ENCODE measurements around the gene CD33.

DNA sequence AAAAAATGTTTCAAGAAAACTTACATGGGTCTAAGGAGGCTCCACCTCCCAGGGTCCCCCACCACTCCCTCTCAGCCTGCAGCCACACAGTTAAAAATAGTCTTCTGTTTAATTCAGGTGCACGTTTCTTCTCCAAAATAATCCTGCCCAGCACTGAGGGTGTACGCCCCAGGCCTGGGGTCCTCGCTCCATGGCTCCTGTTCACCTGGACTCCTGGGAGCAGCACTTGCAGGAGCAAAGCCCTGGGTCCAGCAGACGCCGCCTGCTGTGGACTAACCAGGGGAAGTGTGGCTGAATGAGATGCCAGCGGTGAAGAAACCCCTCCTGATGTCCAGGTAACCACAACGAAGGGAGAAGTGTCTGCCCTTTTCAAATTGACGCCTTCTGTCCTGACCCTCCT, 41.3 kb upstream of the CD33 start:
- TF ChIP-seq, protein P1, sequence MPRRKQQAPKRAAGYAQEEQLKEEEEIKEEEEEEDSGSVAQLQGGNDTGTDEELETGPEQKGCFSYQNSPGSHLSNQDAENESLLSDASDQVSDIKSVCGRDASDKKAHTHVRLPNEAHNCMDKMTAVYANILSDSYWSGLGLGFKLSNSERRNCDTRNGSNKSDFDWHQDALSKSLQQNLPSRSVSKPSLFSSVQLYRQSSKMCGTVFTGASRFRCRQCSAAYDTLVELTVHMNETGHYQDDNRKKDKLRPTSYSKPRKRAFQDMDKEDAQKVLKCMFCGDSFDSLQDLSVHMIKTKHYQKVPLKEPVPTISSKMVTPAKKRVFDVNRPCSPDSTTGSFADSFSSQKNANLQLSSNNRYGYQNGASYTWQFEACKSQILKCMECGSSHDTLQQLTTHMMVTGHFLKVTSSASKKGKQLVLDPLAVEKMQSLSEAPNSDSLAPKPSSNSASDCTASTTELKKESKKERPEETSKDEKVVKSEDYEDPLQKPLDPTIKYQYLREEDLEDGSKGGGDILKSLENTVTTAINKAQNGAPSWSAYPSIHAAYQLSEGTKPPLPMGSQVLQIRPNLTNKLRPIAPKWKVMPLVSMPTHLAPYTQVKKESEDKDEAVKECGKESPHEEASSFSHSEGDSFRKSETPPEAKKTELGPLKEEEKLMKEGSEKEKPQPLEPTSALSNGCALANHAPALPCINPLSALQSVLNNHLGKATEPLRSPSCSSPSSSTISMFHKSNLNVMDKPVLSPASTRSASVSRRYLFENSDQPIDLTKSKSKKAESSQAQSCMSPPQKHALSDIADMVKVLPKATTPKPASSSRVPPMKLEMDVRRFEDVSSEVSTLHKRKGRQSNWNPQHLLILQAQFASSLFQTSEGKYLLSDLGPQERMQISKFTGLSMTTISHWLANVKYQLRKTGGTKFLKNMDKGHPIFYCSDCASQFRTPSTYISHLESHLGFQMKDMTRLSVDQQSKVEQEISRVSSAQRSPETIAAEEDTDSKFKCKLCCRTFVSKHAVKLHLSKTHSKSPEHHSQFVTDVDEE (CRISPR knock-in tag; IDR thresholded peaks at IDR 0.05), result no peak
- no peak for TF ChIP-seq PPARA (CRISPR knock-in tag; IDR thresholded peaks at IDR 0.05; ENCODE audit: borderline replicate concordance)
- no peak for TF ChIP-seq BACH2 (CRISPR knock-in tag; IDR thresholded peaks at IDR 0.05; ENCODE audit: borderline replicate concordance)
- TF ChIP-seq TOX (CRISPR knock-in tag; IDR thresholded peaks at IDR 0.05; ENCODE audit: borderline replicate concordance), result no peak
- TF ChIP-seq ZNF70 (CRISPR knock-in tag; IDR thresholded peaks at IDR 0.05), result no peak
- TF ChIP-seq ZC3H10 (CRISPR knock-in tag; IDR thresholded peaks at IDR 0.05), result no peak
- no peak for TF ChIP-seq SNAI2 (CRISPR knock-in tag; IDR thresholded peaks at IDR 0.05)
- TF ChIP-seq, protein P2, sequence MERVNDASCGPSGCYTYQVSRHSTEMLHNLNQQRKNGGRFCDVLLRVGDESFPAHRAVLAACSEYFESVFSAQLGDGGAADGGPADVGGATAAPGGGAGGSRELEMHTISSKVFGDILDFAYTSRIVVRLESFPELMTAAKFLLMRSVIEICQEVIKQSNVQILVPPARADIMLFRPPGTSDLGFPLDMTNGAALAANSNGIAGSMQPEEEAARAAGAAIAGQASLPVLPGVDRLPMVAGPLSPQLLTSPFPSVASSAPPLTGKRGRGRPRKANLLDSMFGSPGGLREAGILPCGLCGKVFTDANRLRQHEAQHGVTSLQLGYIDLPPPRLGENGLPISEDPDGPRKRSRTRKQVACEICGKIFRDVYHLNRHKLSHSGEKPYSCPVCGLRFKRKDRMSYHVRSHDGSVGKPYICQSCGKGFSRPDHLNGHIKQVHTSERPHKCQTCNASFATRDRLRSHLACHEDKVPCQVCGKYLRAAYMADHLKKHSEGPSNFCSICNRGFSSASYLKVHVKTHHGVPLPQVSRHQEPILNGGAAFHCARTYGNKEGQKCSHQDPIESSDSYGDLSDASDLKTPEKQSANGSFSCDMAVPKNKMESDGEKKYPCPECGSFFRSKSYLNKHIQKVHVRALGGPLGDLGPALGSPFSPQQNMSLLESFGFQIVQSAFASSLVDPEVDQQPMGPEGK (CRISPR knock-in tag; IDR thresholded peaks at IDR 0.05; ENCODE audit: borderline replicate concordance), result no peak
- TF ChIP-seq ZFP30 (CRISPR knock-in tag; IDR thresholded peaks at IDR 0.05), result no peak
- no peak for TF ChIP-seq ESRRG (CRISPR knock-in tag; IDR thresholded peaks at IDR 0.05)

Data from SK-N-SH treated with all-trans-retinoic acid at 6 μM for 48 hours (cell line).